Vagina (tissue), 2 donors: Measurements from ENCODE around the gene ZNF12. TPM values are rescaled to one million over a fixed set of nuclear protein-coding genes. Genes with fewer than 3 reads are reported as not detected.
"Not testable (repeated sequence)": the region's sequence is repeated elsewhere in the genome, so short reads cannot be mapped to it uniquely, and the experiment has no call there.

Experiments used
- DNase-seq, 2 donors: peaks; one replicate each; pipeline ENCODE4 v3.0.0-alpha.2; 2017; ENCODE audit errors: extremely low spot score in 2 of 2
- H3K27ac ChIP-seq: fragments of 200-600 bp; sonication (generic); one replicate; pipeline ENCODE4 v1.5.1; 2019
- H3K27me3 ChIP-seq: fragments of 200-600 bp; sonication (generic); one replicate; pipeline ENCODE4 v1.5.1; 2019
- H3K36me3 ChIP-seq, 2 donors: fragments of 200-600 bp; sonication (generic); one replicate each; pipeline ENCODE4 v1.5.1; 2017 to 2019
- H3K4me1 ChIP-seq: fragments of 200-600 bp; sonication (generic); one replicate; pipeline ENCODE4 v1.5.1; 2019
- H3K4me3 ChIP-seq, 2 donors: fragments of 200-600 bp; sonication (generic); 1 replicate in 1 of 2; 2 replicates in 1 of 2; pipeline ENCODE4 v1.5.1; 2016 to 2019
- H3K9me3 ChIP-seq: fragments of 200-600 bp; sonication (generic); one replicate; pipeline ENCODE4 v1.5.1; 2019
- POLR2A ChIP-seq, 2 donors: fragments of 450-650 bp; IDR thresholded peaks; one replicate each; pipeline ENCODE4 v1.6.1; 2017; ENCODE audit warnings: antibody characterized with exemption in 2 of 2, mild to moderate bottlenecking in 2 of 2, moderate library complexity in 2 of 2
- POLR2AphosphoS5 ChIP-seq, 2 donors: sonication (generic); formaldehyde crosslinking; IDR thresholded peaks; one replicate each; pipeline ENCODE4 v1.9.0; 2017; ENCODE audit warnings: antibody characterized with exemption in 2 of 2, mild to moderate bottlenecking in 2 of 2, low read depth in 1 of 2; ENCODE audit not compliant: insufficient read depth in 1 of 2
- intact Hi-C: fragments of 100-400 bp; cut with DNase I; formaldehyde crosslinking; loops from one replicate; pipeline ENCODE4 v1.15.1; 2023
- total RNA-seq: library from RNA; depleted of rRNA; stranded (reverse); fragments of >200 nt; gene quantifications from one replicate; pipeline ENCODE4 v1.2.3, GENCODE V29; 2016
- TF ChIP-seq, protein P1 (sequence below), 3 experiments: fragments of 450-650 bp in 2 of 3; fragments of 200-600 bp in 1 of 3; sonication (generic) in 1 of 3; IDR thresholded peaks; one replicate each; pipeline ENCODE4 v1.5.1; 2017 to 2019; ENCODE audit warnings: antibody characterized with exemption in 3 of 3, mild to moderate bottlenecking in 2 of 3, moderate library complexity in 2 of 3

Gene ZNF12
- total RNA-seq, 1 donor from 2014 or later: 49.8 TPM

DNA sequence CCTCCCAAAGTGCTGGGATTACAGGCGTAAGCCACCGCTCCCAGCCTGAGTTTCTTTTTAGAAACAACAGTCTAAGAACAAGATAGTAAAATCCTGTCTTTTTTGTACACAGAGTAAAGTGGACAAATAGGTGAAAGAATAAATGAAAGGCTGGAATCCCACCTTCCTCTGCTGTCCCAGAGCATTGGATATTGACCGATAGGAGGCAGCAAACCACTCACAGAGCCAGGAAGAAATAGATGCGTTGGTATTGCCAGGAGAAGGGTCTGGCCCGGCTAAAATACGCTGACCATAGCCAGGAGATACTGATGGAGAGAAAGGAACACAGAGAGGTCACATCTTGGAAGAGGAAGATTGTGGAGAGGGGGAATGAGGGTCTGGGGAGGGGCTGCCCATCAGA, 11.4 kb upstream of the ZNF12 start:
- H3K4me1 ChIP-seq: no peaks in the 10 kb centered on the region
- H3K4me3 ChIP-seq: no peak overlapping the region
- TF ChIP-seq POLR2A (IDR thresholded peaks at IDR 0.05): no peak
- TF ChIP-seq, protein P1, sequence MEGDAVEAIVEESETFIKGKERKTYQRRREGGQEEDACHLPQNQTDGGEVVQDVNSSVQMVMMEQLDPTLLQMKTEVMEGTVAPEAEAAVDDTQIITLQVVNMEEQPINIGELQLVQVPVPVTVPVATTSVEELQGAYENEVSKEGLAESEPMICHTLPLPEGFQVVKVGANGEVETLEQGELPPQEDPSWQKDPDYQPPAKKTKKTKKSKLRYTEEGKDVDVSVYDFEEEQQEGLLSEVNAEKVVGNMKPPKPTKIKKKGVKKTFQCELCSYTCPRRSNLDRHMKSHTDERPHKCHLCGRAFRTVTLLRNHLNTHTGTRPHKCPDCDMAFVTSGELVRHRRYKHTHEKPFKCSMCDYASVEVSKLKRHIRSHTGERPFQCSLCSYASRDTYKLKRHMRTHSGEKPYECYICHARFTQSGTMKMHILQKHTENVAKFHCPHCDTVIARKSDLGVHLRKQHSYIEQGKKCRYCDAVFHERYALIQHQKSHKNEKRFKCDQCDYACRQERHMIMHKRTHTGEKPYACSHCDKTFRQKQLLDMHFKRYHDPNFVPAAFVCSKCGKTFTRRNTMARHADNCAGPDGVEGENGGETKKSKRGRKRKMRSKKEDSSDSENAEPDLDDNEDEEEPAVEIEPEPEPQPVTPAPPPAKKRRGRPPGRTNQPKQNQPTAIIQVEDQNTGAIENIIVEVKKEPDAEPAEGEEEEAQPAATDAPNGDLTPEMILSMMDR (IDR thresholded peaks at IDR 0.05): no peak
- no peak for TF ChIP-seq POLR2AphosphoS5 (IDR thresholded peaks at IDR 0.05; ENCODE audit: insufficient read depth in 1 of 2, low read depth in 1 of 2)
- H3K27me3 ChIP-seq: no peaks in the 10 kb centered on the region
- no peaks in the 10 kb centered on the region for H3K9me3 ChIP-seq
- intact Hi-C loops: no loop called here
- no peaks in the 10 kb centered on the region for H3K36me3 ChIP-seq
- no peak overlapping the region for H3K27ac ChIP-seq
- DNase-seq: no peak

DNA sequence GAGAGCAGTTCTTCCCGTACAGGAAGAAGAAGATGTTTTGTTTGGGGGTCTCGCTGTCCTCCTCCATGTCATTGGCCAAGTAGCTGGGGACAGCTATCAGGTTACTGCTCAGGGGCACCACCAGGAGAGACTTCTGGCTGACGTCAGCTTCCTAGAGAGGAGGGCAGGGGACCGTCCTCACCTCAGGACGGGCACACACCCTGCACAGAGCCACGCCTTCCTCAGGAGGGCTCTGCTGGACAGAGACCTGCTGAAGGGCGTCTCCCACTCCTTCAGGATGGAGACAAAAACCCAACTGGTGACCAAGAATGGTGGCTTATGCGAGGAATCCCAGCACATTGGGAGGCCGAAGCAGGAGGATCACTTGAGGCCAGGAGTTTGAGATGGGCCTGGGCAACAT, 9.2 kb upstream of the ZNF12 start:
- H3K27me3 ChIP-seq, H3K9me3 ChIP-seq, H3K27ac ChIP-seq, H3K4me3 ChIP-seq, DNase-seq, H3K4me1 ChIP-seq, intact Hi-C loops, H3K36me3 ChIP-seq: not testable (repeated sequence)

DNA sequence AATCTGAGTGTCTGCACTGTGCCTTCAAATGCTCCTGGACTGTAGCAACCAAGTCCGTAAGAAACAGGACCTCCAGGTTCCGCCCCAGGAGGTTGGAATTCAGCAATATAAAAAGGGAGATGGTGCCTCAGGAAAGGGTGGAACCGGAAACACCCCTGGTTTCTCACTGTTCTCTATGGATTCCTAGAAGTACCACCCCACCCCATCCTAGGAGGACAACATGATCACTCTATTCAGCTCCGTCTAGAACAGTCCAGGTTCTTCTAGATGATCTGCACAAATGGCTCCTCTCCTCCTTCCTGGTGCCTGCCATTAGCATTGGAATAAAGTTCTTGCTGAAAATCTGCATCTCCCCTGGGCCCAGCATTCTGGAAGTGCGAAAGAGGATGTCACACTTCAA, 7.6 kb upstream of the ZNF12 start:
- H3K27me3 ChIP-seq: no peaks in the 10 kb centered on the region
- no peak for TF ChIP-seq POLR2AphosphoS5 (IDR thresholded peaks at IDR 0.05; ENCODE audit: insufficient read depth in 1 of 2, low read depth in 1 of 2)
- no peak for TF ChIP-seq POLR2A (IDR thresholded peaks at IDR 0.05)
- TF ChIP-seq, protein P1 (IDR thresholded peaks at IDR 0.05): no peak
- intact Hi-C loops: no loop called here

DNA sequence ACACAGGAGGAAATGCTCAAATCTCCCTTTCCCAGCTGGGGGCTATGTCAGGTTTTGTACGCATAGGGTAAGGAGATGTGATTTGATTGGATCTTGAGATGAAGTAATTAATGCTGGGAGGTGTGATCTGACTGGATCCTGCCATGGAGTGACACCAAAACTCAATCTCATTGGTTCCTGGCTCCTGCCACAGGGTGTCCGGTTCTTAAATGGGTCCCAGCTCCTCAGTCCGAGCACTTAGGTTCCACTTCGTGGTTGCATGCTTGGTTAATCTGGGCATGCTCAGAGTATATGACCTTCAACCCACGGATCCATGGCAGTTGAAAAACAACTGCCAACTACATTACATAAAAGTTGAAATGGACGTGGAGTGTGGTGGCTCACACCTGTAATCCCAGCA, 3.1 kb upstream of the ZNF12 start:
- Histone ChIP-seq H3K27ac (no peak overlapping the region), H3K4me1 (peaks cover 19% of the 10 kb centered on the region), H3K27me3 (no peaks in the 10 kb centered on the region), H3K36me3 (peaks cover 0 to 5% of the 10 kb centered on the region in 2 donors), H3K9me3 (no peaks in the 10 kb centered on the region), H3K4me3 (no peak overlapping the region)
- TF ChIP-seq POLR2AphosphoS5 (IDR thresholded peaks at IDR 0.05; ENCODE audit: insufficient read depth in 1 of 2, low read depth in 1 of 2): no peak
- no peak for TF ChIP-seq POLR2A (IDR thresholded peaks at IDR 0.05)
- TF ChIP-seq, protein P1 (IDR thresholded peaks at IDR 0.05): no peak
- DNase-seq: no peak
- intact Hi-C loops: no loop called here

More for the DNA sequence above, 7.6 kb upstream of the ZNF12 start:
- no peak overlapping the region for H3K27ac ChIP-seq
- H3K4me3 ChIP-seq: no peak overlapping the region
- no peaks in the 10 kb centered on the region for H3K36me3 ChIP-seq
- no peak for DNase-seq
- H3K9me3 ChIP-seq: no peaks in the 10 kb centered on the region
- H3K4me1 ChIP-seq: no peaks in the 10 kb centered on the region

DNA sequence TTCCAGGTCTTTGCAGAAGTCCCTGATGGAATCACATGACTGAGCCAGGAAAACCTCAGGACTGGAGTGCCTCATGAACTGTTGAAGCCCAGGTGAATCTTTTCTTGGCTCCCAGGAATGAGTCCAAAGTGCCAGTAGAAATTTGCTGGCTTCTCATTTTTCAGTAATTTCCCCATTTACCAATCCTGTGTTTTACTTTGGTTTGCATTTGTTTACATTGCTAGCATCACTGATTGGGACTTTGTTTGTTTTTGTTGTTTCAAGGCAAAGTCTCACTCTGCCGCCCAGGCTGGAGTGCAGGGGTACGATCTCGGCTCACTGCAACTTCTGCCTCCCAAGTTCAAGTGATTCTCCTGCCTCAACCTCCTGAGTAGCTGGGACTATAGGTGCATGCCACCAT, 1.6 kb upstream of the ZNF12 start:
- Histone ChIP-seq H3K27me3 (no peaks in the 10 kb centered on the region), H3K9me3 (no peaks in the 10 kb centered on the region), H3K4me1 (peaks cover 29% of the 10 kb centered on the region), H3K4me3 (no peak overlapping the region), H3K36me3 (peaks cover 0 to 19% of the 10 kb centered on the region in 2 donors), H3K27ac (no peak overlapping the region)
- intact Hi-C loops: no loop called here
- no peak for TF ChIP-seq POLR2AphosphoS5 (IDR thresholded peaks at IDR 0.05; ENCODE audit: insufficient read depth in 1 of 2, low read depth in 1 of 2)
- TF ChIP-seq POLR2A (IDR thresholded peaks at IDR 0.05): no peak
- TF ChIP-seq, protein P1 (IDR thresholded peaks at IDR 0.05): no peak
- DNase-seq: no peak
